Mesothelial cell of epicardium (in vitro differentiated cells): ENCODE measurements around the gene GCLC. TPM values are rescaled to one million over a fixed set of nuclear protein-coding genes. Genes with fewer than 3 reads are reported as not detected.

ENCODE experiments used
- DNase-seq, 2 experiments: peaks; one replicate each; pipeline ENCODE4 v3.0.0; 2021; ENCODE audit warnings: low spot score in 2 of 2; ENCODE audit not compliant: unreplicated experiment in 2 of 2
- H3K27ac Mint-ChIP-seq: 2 replicates; pipeline ENCODE4 v1.8.0; 2021; ENCODE audit warnings: mixed read lengths
- H3K27me3 Mint-ChIP-seq: 2 replicates; pipeline ENCODE4 v1.8.0; 2021; ENCODE audit warnings: low read depth, mixed read lengths
- H3K36me3 Mint-ChIP-seq: 2 replicates; pipeline ENCODE4 v1.8.0; 2021; ENCODE audit warnings: mixed read lengths
- H3K4me1 Mint-ChIP-seq: 2 replicates; pipeline ENCODE4 v1.8.0; 2021; ENCODE audit warnings: mixed read lengths
- H3K4me3 Mint-ChIP-seq: 2 replicates; pipeline ENCODE4 v1.8.0; 2021; ENCODE audit warnings: mild to moderate bottlenecking, moderate library complexity, mixed read lengths
- H3K9me3 Mint-ChIP-seq: 2 replicates; pipeline ENCODE4 v1.8.0; 2021; ENCODE audit warnings: mixed read lengths
- CTCF ChIP-seq: fragments of 200-600 bp; sonication (generic); IDR thresholded peaks from one replicate; pipeline ENCODE4 v1.5.0; 2021; ENCODE audit warnings: antibody characterized with exemption; ENCODE audit not compliant: unreplicated experiment
- total RNA-seq: library from RNA; stranded (reverse); gene quantifications from 3 replicates; pipeline ENCODE4 v1.2.1, GENCODE V29; 2021

The GCLC gene
- total RNA-seq, 1 donor from 2014 or later: 18.7 TPM

GRCh38 chr6:53464927-53465460 lies 79.9 kb downstream of the GCLC start:
- Mint-ChIP-seq H3K27me3 (no peaks in the 10 kb centered on the region), H3K4me3 (no peak overlapping the region), H3K4me1 (peaks cover 18% of the 10 kb centered on the region), H3K36me3 (no peaks in the 10 kb centered on the region), H3K9me3 (peaks cover 3% of the 10 kb centered on the region), H3K27ac (no peak overlapping the region)
- no peak for TF ChIP-seq CTCF
- no peak for DNase-seq

DNA sequence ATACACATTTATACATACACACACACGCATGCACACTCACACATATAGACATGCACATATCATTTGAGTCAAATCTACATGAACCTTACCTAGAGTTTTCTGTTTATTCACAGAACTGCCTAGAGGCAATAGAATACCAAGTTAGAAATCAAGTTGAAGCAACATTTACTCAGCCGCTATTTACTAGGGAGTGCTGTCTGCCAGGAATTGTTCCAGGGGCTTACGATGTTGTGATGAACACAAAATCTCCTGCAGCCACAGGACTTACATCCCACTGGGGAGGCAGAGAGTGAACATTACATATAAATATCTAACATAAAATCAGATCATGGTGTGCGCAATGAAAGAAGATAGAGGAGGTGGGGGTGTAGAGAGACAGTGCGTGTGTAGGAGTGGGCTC lies 80.4 kb downstream of the GCLC start:
- H3K27ac Mint-ChIP-seq: no peak overlapping the region

DNA sequence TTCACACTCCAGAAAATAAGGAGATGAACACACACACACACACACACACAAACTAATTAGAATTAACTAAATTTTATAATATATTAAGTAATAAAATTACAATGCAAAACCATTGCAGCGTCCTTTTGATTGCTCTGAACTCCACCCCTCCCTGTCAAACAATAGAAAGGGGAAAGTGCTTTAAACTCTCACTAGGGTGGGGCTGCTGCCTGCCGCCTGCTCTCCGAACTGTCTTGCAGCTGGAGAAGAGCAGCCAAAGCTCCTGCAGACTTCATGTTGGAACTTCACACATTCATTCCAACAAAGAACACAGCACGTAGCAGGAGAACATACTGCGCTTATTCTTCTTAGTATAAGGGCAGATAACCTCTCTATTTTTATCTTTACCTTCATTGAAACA lies 83.2 kb downstream of the GCLC start:
- H3K9me3 Mint-ChIP-seq: no peaks in the 10 kb centered on the region
- no peak for DNase-seq
- no peak overlapping the region for H3K27ac Mint-ChIP-seq
- no peak for TF ChIP-seq CTCF
- H3K4me1 Mint-ChIP-seq: peaks cover 18% of the 10 kb centered on the region
- H3K27me3 Mint-ChIP-seq: no peaks in the 10 kb centered on the region
- no peak overlapping the region for H3K4me3 Mint-ChIP-seq
- no peaks in the 10 kb centered on the region for H3K36me3 Mint-ChIP-seq

More for the DNA sequence above, 80.4 kb downstream of the GCLC start:
- Mint-ChIP-seq H3K36me3 (no peaks in the 10 kb centered on the region), H3K9me3 (no peaks in the 10 kb centered on the region), H3K27me3 (no peaks in the 10 kb centered on the region), H3K4me3 (no peak overlapping the region), H3K4me1 (peaks cover 18% of the 10 kb centered on the region)
- no peak for DNase-seq
- TF ChIP-seq CTCF: no peak

DNA sequence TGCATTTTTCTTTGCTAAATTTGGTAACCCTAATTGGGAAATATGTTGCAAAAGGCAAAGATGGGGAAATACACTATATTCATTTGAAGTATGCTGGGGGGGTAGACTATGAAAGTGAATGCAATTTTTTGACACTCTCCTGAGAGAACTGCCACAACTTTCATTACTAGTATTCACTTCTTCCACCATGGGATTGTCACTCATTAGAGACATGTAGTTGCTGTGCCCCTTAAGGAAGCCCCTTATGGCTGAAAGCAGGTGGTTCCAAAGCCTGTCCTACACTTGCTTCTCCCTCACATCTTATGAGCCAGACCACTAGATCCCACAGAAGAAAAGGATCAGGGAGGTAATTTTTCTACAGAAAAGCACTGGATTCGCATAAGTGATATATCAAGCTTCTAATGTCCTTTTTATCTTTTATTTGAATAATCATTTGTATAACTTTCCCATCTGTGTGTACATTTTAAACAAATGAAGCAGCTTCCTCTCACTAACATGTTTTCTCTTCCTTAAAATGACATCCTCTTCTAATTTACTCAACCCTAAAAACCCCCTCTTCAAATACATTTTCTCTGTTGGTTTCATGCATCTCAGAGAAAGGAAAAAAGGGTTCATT lies 83.8 kb downstream of the GCLC start:
- peaks cover 4% of the 10 kb centered on the region for H3K9me3 Mint-ChIP-seq
- peaks cover 18% of the 10 kb centered on the region for H3K4me1 Mint-ChIP-seq
- H3K36me3 Mint-ChIP-seq: no peaks in the 10 kb centered on the region
- H3K27me3 Mint-ChIP-seq: no peaks in the 10 kb centered on the region
- DNase-seq: no peak
- H3K27ac Mint-ChIP-seq: no peak overlapping the region
- TF ChIP-seq CTCF: no peak
- no peak overlapping the region for H3K4me3 Mint-ChIP-seq

- H3K27ac Mint-ChIP-seq: no peak overlapping the region
- H3K9me3 Mint-ChIP-seq: peaks cover 16% of the 10 kb centered on the region
- H3K27me3 Mint-ChIP-seq: no peaks in the 10 kb centered on the region
- H3K4me3 Mint-ChIP-seq: no peak overlapping the region
- no peak for TF ChIP-seq CTCF
- H3K4me1 Mint-ChIP-seq: no peaks in the 10 kb centered on the region
- H3K36me3 Mint-ChIP-seq: no peaks in the 10 kb centered on the region
- no peak for DNase-seq
Measured at GRCh38 chr6:53458105-53458866, 86.6 kb downstream of the GCLC start.
